ENCODE data around the gene TTC13.

DNA sequence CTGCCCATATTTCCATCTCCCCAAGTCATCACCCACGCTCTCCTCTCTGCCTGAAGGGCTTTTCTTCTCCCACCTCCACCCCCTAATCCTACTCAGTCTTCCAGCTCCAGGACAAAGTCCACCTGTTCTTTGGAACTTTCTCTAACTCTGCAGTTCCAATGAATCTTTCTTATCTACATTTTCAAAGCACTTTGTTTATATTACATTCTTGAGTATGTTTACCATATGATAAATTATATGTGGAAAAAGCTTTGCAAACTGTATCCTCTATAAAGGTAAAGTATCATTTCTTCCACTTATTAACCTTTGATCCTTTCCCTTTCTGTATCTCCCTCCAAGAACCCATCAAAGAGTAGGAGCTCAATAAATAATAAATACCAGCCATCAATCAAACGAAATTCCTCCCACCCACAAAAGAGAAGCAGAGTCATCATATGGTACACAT, 39.7 kb downstream of the TTC13 start:
- TF ChIP-seq, protein P1, sequence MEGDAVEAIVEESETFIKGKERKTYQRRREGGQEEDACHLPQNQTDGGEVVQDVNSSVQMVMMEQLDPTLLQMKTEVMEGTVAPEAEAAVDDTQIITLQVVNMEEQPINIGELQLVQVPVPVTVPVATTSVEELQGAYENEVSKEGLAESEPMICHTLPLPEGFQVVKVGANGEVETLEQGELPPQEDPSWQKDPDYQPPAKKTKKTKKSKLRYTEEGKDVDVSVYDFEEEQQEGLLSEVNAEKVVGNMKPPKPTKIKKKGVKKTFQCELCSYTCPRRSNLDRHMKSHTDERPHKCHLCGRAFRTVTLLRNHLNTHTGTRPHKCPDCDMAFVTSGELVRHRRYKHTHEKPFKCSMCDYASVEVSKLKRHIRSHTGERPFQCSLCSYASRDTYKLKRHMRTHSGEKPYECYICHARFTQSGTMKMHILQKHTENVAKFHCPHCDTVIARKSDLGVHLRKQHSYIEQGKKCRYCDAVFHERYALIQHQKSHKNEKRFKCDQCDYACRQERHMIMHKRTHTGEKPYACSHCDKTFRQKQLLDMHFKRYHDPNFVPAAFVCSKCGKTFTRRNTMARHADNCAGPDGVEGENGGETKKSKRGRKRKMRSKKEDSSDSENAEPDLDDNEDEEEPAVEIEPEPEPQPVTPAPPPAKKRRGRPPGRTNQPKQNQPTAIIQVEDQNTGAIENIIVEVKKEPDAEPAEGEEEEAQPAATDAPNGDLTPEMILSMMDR (IDR thresholded peaks at IDR 0.05) = no peak
- no peak for TF ChIP-seq POLR2A (IDR thresholded peaks at IDR 0.05)

Data from thyroid gland (tissue), 4 donors.